Tibial nerve (tissue), 4 donors: ENCODE results near the gene DGKH. TPM values are rescaled to one million over a fixed set of nuclear protein-coding genes. Genes with fewer than 3 reads are reported as not detected.
A peak's percentile ranks its signal among the peaks of the same experiment; 100 is the strongest.

Source experiments
- DNase-seq, 2 donors: peaks; one replicate each; pipeline ENCODE4 v3.0.0-alpha.2; 2019; ENCODE audit warnings: low spot score in 2 of 2
- H3K27ac ChIP-seq, 4 donors: fragments of 200-600 bp; sonication (generic) in 3 of 4; one replicate each; pipeline ENCODE4 v1.5.1; 2017 to 2019; ENCODE audit warnings: mild to moderate bottlenecking in 1 of 4
- H3K27me3 ChIP-seq, 2 donors: fragments of 200-600 bp; sonication (generic) in 1 of 2; one replicate each; pipeline versions ENCODE4 v1.5.1 to v1.6.0; 2017 to 2019
- H3K36me3 ChIP-seq, 3 donors: fragments of 200-600 bp; sonication (generic); one replicate each; pipeline ENCODE4 v1.5.1; 2018 to 2019
- H3K4me1 ChIP-seq, 4 donors: fragments of 200-600 bp; sonication (generic) in 3 of 4; one replicate each; pipeline ENCODE4 v1.5.1; 2017 to 2019
- H3K4me3 ChIP-seq, 4 donors: fragments of 200-600 bp; sonication (generic) in 3 of 4; one replicate each; pipeline ENCODE4 v1.5.1; 2017 to 2019; ENCODE audit warnings: mild to moderate bottlenecking in 1 of 4, moderate library complexity in 1 of 4
- H3K9me3 ChIP-seq, 4 donors: fragments of 200-600 bp; sonication (generic) in 3 of 4; one replicate each; pipeline ENCODE4 v1.5.1; 2017 to 2019
- EP300 ChIP-seq, 2 donors: sonication (generic); formaldehyde crosslinking; IDR thresholded peaks; one replicate each; pipeline ENCODE4 v1.6.1; 2017; ENCODE audit warnings: antibody characterized with exemption in 2 of 2, mild to moderate bottlenecking in 1 of 2
- POLR2A ChIP-seq, 2 donors: fragments of 450-650 bp; IDR thresholded peaks; one replicate each; pipeline ENCODE4 v1.6.1; 2017; ENCODE audit warnings: antibody characterized with exemption in 2 of 2, mild to moderate bottlenecking in 2 of 2, moderate library complexity in 2 of 2
- WGBS, 2 donors: methylation state at CpG; one replicate each; pipeline ENCODE4 v1.1.5; 2018; 5-methylcytosine and 5-hydroxymethylcytosine counted together
- total RNA-seq, 4 donors: library from RNA; depleted of rRNA; stranded (reverse); fragments of >200 nt; gene quantifications; one replicate each; pipeline ENCODE4 v1.1.0, GENCODE V29; 2016
- TF ChIP-seq, protein P1 (sequence below), 5 experiments: fragments of 200-600 bp in 3 of 5; fragments of 450-650 bp in 2 of 5; sonication (generic) in 3 of 5; IDR thresholded peaks; one replicate each; pipeline ENCODE4 v1.5.1; 2016 to 2019; ENCODE audit warnings: antibody characterized with exemption in 5 of 5, mild to moderate bottlenecking in 3 of 5, moderate library complexity in 2 of 5

DGKH gene, protein sequence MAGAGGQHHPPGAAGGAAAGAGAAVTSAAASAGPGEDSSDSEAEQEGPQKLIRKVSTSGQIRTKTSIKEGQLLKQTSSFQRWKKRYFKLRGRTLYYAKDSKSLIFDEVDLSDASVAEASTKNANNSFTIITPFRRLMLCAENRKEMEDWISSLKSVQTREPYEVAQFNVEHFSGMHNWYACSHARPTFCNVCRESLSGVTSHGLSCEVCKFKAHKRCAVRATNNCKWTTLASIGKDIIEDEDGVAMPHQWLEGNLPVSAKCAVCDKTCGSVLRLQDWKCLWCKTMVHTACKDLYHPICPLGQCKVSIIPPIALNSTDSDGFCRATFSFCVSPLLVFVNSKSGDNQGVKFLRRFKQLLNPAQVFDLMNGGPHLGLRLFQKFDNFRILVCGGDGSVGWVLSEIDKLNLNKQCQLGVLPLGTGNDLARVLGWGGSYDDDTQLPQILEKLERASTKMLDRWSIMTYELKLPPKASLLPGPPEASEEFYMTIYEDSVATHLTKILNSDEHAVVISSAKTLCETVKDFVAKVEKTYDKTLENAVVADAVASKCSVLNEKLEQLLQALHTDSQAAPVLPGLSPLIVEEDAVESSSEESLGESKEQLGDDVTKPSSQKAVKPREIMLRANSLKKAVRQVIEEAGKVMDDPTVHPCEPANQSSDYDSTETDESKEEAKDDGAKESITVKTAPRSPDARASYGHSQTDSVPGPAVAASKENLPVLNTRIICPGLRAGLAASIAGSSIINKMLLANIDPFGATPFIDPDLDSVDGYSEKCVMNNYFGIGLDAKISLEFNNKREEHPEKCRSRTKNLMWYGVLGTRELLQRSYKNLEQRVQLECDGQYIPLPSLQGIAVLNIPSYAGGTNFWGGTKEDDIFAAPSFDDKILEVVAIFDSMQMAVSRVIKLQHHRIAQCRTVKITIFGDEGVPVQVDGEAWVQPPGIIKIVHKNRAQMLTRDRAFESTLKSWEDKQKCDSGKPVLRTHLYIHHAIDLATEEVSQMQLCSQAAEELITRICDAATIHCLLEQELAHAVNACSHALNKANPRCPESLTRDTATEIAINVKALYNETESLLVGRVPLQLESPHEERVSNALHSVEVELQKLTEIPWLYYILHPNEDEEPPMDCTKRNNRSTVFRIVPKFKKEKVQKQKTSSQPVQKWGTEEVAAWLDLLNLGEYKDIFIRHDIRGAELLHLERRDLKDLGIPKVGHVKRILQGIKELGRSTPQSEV
- total RNA-seq = 10 to 100 TPM in 3 of 4 donors, 1 to 10 TPM in 1; 9.6 to 14.5 (median 12.3) TPM

DNA sequence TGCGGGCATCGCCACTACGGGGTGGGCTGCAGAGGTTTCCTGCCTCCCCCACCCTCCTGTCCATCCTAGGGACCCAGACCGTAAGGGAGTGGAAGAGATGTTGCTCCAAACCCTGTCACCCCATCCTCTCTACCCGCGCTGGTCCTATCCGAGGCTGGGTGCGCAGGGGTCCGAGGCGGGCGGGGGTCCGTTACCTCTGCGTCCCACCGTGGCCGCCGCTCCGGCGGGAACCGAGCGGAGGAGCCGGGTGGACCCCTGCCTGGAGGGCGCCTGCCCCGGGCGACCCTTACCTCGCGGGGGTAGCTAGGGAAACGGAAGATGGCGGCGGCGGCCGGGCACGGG is at the start of gene DGKH:
Gene DGKH, plus strand, starts transcription at position 307 of the 342 bp plus-strand sequence. CDS start 126 bp downstream, outside the sequence.
- TF ChIP-seq EP300 (IDR thresholded peaks at IDR 0.05) (no peak), POLR2A (IDR thresholded peaks at IDR 0.05) (no peak)
- TF ChIP-seq, protein P1, sequence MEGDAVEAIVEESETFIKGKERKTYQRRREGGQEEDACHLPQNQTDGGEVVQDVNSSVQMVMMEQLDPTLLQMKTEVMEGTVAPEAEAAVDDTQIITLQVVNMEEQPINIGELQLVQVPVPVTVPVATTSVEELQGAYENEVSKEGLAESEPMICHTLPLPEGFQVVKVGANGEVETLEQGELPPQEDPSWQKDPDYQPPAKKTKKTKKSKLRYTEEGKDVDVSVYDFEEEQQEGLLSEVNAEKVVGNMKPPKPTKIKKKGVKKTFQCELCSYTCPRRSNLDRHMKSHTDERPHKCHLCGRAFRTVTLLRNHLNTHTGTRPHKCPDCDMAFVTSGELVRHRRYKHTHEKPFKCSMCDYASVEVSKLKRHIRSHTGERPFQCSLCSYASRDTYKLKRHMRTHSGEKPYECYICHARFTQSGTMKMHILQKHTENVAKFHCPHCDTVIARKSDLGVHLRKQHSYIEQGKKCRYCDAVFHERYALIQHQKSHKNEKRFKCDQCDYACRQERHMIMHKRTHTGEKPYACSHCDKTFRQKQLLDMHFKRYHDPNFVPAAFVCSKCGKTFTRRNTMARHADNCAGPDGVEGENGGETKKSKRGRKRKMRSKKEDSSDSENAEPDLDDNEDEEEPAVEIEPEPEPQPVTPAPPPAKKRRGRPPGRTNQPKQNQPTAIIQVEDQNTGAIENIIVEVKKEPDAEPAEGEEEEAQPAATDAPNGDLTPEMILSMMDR (IDR thresholded peaks at IDR 0.05) = no peak
- H3K4me1 ChIP-seq = peaks cover 0 to 25% (median 3%) of the 10 kb centered on the region in 4 donors
- H3K9me3 ChIP-seq = no peaks in the 10 kb centered on the region
- H3K36me3 ChIP-seq = no peaks in the 10 kb centered on the region
- peak within 1 kb of the TSS; percentile 83 to 95 (median 88) for H3K27ac ChIP-seq
- 0 to 2% methylated on average over 4 to 9 of the region's 32 CpGs for WGBS, 2 donors
- H3K4me3 ChIP-seq = peak within 1 kb of the TSS; percentile 69 to 100 (median 88)
- DNase-seq = no peak
- H3K27me3 ChIP-seq = no peaks in the 10 kb centered on the region

DNA sequence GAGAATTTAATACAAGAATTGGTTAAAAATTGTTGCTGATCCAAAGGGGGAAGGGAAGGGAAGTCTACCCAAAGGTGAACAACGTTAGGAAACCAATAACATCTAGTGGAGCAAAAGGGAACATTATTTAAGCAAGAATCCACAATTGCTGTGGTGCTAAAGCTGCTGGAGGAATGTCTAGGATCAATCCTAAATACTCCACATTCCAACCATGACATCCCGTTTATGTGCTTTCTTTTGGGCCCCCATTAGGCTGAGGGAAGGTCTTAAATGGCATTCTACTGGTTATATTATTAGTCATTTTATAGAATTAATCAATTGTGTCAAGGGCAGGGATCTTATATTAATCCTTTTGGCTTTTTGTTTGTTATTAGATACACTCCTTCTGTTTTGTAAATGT is 47.6 kb upstream of the DGKH start:
- TF ChIP-seq EP300 (IDR thresholded peaks at IDR 0.05) (no peak), POLR2A (IDR thresholded peaks at IDR 0.05) (no peak)
- TF ChIP-seq, protein P1 (IDR thresholded peaks at IDR 0.05) = no peak
- no peak overlapping the region for H3K27ac ChIP-seq

DNA sequence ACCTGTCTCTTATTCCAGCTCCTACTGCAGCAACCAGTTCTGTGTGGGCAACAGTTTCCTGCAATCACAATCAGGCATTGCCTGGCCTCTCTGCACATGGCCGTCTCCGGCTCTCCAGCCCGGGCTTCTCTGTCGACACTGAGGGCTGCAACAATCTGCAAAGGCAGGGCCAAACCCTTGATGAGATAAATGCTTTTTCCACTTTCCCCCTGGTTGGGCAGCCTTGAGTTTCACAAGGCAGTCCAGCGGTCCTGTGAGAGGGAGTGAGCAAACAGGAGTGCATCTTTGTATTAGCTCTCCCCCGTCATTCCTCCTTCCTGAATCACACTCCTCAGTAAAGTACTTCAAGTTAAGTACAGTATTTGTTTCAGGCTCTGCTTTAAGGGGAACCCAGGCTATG is 46.9 kb upstream of the DGKH start:
- Histone ChIP-seq H3K4me3 (no peak overlapping the region), H3K36me3 (no peaks in the 10 kb centered on the region), H3K9me3 (no peaks in the 10 kb centered on the region), H3K4me1 (peaks cover 0 to 3% (median 0%) of the 10 kb centered on the region in 4 donors), H3K27me3 (no peaks in the 10 kb centered on the region), H3K27ac (no peak overlapping the region)
- no peak for DNase-seq
- no peak for TF ChIP-seq POLR2A (IDR thresholded peaks at IDR 0.05)
- no peak for TF ChIP-seq EP300 (IDR thresholded peaks at IDR 0.05)
- TF ChIP-seq, protein P1 (IDR thresholded peaks at IDR 0.05) = no peak
- 36 to 45% methylated on average over 6 of the region's 6 CpGs for WGBS, 2 donors

More for the DNA sequence above, 47.6 kb upstream of the DGKH start:
- Histone ChIP-seq H3K27me3 (no peaks in the 10 kb centered on the region), H3K4me3 (no peak overlapping the region), H3K4me1 (peaks cover 0 to 3% (median 0%) of the 10 kb centered on the region in 4 donors), H3K9me3 (no peaks in the 10 kb centered on the region), H3K36me3 (no peaks in the 10 kb centered on the region)
- DNase-seq = no peak
- WGBS, 2 donors = 24 to 32% methylated on average over 2 of the region's 2 CpGs

DNA sequence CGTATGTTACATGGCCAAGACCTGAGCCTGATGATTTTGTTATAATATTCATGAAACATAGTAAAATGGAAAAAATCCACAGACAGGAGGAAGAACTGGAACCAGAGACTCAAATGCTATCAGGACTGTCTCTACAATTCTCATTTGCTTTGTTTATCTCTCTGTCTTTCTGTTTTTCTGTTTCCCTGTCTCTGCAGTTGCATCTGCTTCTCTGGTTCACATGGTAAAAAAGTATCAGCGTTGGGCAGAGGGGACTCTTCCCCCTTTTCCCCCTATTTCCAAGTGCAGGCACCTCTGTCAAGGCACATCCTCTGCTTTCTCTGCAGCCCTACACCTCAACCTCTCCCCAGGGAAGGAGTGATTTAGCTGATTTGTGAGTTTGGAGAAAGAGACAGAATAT is 46.4 kb upstream of the DGKH start:
- Histone ChIP-seq H3K27ac (no peak overlapping the region), H3K36me3 (no peaks in the 10 kb centered on the region), H3K9me3 (no peaks in the 10 kb centered on the region), H3K4me3 (no peak overlapping the region), H3K27me3 (no peaks in the 10 kb centered on the region), H3K4me1 (peaks cover 0 to 3% (median 0%) of the 10 kb centered on the region in 4 donors)
- TF ChIP-seq, protein P1 (IDR thresholded peaks at IDR 0.05) = no peak
- TF ChIP-seq POLR2A (IDR thresholded peaks at IDR 0.05) (no peak), EP300 (IDR thresholded peaks at IDR 0.05) (no peak)
- DNase-seq = no peak
- WGBS, 2 donors = 78 to 84% methylated on average over 2 of the region's 2 CpGs
